ENCODE data around the gene FHAD1.

Gene FHAD1

GRCh38 chr1:15245593-15246360 lies 1.2 kb upstream of the FHAD1 start:
- TF ChIP-seq POLR2AphosphoS5 (IDR thresholded peaks at IDR 0.05; ENCODE audit: low read depth, low read length) (no peak), SIN3A (IDR thresholded peaks at IDR 0.05; ENCODE audit: borderline replicate concordance, insufficient read depth, low read length) (no peak), TAF1 (IDR thresholded peaks at IDR 0.05; ENCODE audit: borderline replicate concordance, insufficient read depth, low read length) (no peak), FOXP2 (optimal IDR thresholded peaks at IDR 0.05; ENCODE audit: borderline replicate concordance, extremely low read depth, extremely low read length, insufficient read depth) (no peak), REST (IDR thresholded peaks at IDR 0.05; ENCODE audit: insufficient read depth in 1 of 2, low read depth in 2 of 2, low read length in 2 of 2) (no peak)

- TF ChIP-seq TAF1 (IDR thresholded peaks at IDR 0.05; ENCODE audit: borderline replicate concordance, insufficient read depth, low read length) (no peak), POLR2AphosphoS5 (IDR thresholded peaks at IDR 0.05; ENCODE audit: low read depth, low read length) (no peak), REST (IDR thresholded peaks at IDR 0.05; ENCODE audit: insufficient read depth in 1 of 2, low read depth in 2 of 2, low read length in 2 of 2) (no peak), SIN3A (IDR thresholded peaks at IDR 0.05; ENCODE audit: borderline replicate concordance, insufficient read depth, low read length) (no peak), FOXP2 (optimal IDR thresholded peaks at IDR 0.05; ENCODE audit: borderline replicate concordance, extremely low read depth, extremely low read length, insufficient read depth) (no peak)
These were observed 1.2 kb downstream of the FHAD1 start for GRCh38 chr1:15248216-15248615.

- no peak for TF ChIP-seq REST (IDR thresholded peaks at IDR 0.05; ENCODE audit: insufficient read depth in 1 of 2, low read depth in 2 of 2, low read length in 2 of 2)
- TF ChIP-seq FOXP2 (optimal IDR thresholded peaks at IDR 0.05; ENCODE audit: borderline replicate concordance, extremely low read depth, extremely low read length, insufficient read depth), result no peak
- no peak for TF ChIP-seq SIN3A (IDR thresholded peaks at IDR 0.05; ENCODE audit: borderline replicate concordance, insufficient read depth, low read length)
- no peak for TF ChIP-seq TAF1 (IDR thresholded peaks at IDR 0.05; ENCODE audit: borderline replicate concordance, insufficient read depth, low read length)
- TF ChIP-seq POLR2AphosphoS5 (IDR thresholded peaks at IDR 0.05; ENCODE audit: low read depth, low read length), result no peak
These were observed 2.1 kb downstream of the FHAD1 start for GRCh38 chr1:15249081-15249480.

GRCh38 chr1:15251857-15252835 lies 5.1 kb downstream of the FHAD1 start:
- TF ChIP-seq SIN3A (IDR thresholded peaks at IDR 0.05; ENCODE audit: borderline replicate concordance, insufficient read depth, low read length) (no peak), TAF1 (IDR thresholded peaks at IDR 0.05; ENCODE audit: borderline replicate concordance, insufficient read depth, low read length) (no peak), REST (IDR thresholded peaks at IDR 0.05; ENCODE audit: insufficient read depth in 1 of 2, low read depth in 2 of 2, low read length in 2 of 2) (no peak), FOXP2 (optimal IDR thresholded peaks at IDR 0.05; ENCODE audit: borderline replicate concordance, extremely low read depth, extremely low read length, insufficient read depth) (no peak), POLR2AphosphoS5 (IDR thresholded peaks at IDR 0.05; ENCODE audit: low read depth, low read length) (no peak)
